Peyer's patch (tissue), 4 donors: ENCODE data around the gene FRMPD2. TPM values are rescaled to one million over a fixed set of nuclear protein-coding genes. Genes with fewer than 3 reads are reported as not detected.
"Not testable (repeated sequence)": the region's sequence is repeated elsewhere in the genome, so short reads cannot be mapped to it uniquely, and the experiment has no call there.

Experiments
- DNase-seq, 3 donors: peaks; one replicate each; pipeline ENCODE4 v3.0.0-alpha.2; 2017 to 2019
- H3K27ac ChIP-seq, 4 donors: fragments of 200-600 bp; sonication (generic); one replicate each; pipeline ENCODE4 v1.5.1; 2016 to 2019
- H3K27me3 ChIP-seq, 2 donors: fragments of 200-600 bp; sonication (generic); one replicate each; pipeline ENCODE4 v1.5.1; 2019
- H3K36me3 ChIP-seq, 3 donors: fragments of 200-600 bp; sonication (generic); one replicate each; pipeline ENCODE4 v1.5.1; 2016 to 2019
- H3K4me1 ChIP-seq, 4 donors: fragments of 200-600 bp; sonication (generic); one replicate each; pipeline ENCODE4 v1.5.1; 2016 to 2019
- H3K4me3 ChIP-seq, 4 donors: fragments of 200-600 bp; sonication (generic); 1 replicate in 3 of 4; 2 replicates in 1 of 4; pipeline ENCODE4 v1.5.1; 2016 to 2019; ENCODE audit warnings: mild to moderate bottlenecking in 1 of 4
- H3K9me3 ChIP-seq, 4 donors: fragments of 200-600 bp; sonication (generic); one replicate each; pipeline ENCODE4 v1.5.1; 2016 to 2019; ENCODE audit warnings: mild to moderate bottlenecking in 1 of 4
- POLR2A ChIP-seq, 2 donors: fragments of 450-650 bp; IDR thresholded peaks; one replicate each; pipeline ENCODE4 v1.5.1; 2017; ENCODE audit warnings: antibody characterized with exemption in 2 of 2, mild to moderate bottlenecking in 2 of 2, moderate library complexity in 2 of 2
- total RNA-seq, 4 donors: library from RNA; depleted of rRNA; stranded (reverse); fragments of >200 nt; gene quantifications; one replicate each; pipeline ENCODE4 v1.1.0, GENCODE V29; 2016
- TF ChIP-seq, protein P1 (sequence below), 6 experiments: fragments of 450-650 bp in 4 of 6; fragments of 200-600 bp in 2 of 6; sonication (generic) in 1 of 6; IDR thresholded peaks; one replicate each; pipeline ENCODE4 v1.5.1; 2017 to 2019; ENCODE audit warnings: antibody characterized with exemption in 6 of 6, mild to moderate bottlenecking in 3 of 6, moderate library complexity in 1 of 6

FRMPD2 gene
- total RNA-seq, 4 donors from 2014 or later = not detected

DNA sequence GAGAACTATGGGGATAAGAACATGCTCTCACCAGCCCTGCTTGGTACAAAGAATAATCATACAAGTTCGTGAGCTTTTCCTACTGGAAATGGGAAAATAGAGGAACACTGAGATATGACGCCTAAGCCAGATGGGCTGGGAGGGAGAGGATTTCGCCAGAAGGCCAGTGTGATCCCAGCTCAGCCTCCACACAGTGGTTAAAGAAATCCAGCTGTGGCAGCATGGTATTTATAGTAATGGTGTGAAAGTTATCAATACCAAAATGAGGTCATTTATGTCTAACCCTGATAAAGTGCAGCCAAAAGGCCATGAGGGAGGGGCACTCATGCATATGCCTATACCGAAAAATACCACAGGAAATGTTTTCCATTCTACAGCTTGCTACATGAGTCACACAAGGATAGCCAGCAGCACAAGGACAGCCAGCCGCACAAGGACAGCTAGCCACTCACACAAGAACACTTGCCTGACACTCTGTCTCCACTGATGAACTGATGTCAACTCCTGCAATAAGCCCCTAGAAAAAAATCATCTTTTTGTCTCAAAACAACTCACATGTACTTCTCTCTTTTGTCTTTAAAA is 49.4 kb downstream of the FRMPD2 start:
- Histone ChIP-seq H3K4me3 (no peak overlapping the region), H3K36me3 (no peaks in the 10 kb centered on the region), H3K9me3 (no peaks in the 10 kb centered on the region), H3K27me3 (no peaks in the 10 kb centered on the region), H3K4me1 (no peaks in the 10 kb centered on the region), H3K27ac (no peak overlapping the region)
- no peak for DNase-seq
- TF ChIP-seq, protein P1, sequence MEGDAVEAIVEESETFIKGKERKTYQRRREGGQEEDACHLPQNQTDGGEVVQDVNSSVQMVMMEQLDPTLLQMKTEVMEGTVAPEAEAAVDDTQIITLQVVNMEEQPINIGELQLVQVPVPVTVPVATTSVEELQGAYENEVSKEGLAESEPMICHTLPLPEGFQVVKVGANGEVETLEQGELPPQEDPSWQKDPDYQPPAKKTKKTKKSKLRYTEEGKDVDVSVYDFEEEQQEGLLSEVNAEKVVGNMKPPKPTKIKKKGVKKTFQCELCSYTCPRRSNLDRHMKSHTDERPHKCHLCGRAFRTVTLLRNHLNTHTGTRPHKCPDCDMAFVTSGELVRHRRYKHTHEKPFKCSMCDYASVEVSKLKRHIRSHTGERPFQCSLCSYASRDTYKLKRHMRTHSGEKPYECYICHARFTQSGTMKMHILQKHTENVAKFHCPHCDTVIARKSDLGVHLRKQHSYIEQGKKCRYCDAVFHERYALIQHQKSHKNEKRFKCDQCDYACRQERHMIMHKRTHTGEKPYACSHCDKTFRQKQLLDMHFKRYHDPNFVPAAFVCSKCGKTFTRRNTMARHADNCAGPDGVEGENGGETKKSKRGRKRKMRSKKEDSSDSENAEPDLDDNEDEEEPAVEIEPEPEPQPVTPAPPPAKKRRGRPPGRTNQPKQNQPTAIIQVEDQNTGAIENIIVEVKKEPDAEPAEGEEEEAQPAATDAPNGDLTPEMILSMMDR (IDR thresholded peaks at IDR 0.05) = no peak
- TF ChIP-seq POLR2A (IDR thresholded peaks at IDR 0.05) = no peak

DNA sequence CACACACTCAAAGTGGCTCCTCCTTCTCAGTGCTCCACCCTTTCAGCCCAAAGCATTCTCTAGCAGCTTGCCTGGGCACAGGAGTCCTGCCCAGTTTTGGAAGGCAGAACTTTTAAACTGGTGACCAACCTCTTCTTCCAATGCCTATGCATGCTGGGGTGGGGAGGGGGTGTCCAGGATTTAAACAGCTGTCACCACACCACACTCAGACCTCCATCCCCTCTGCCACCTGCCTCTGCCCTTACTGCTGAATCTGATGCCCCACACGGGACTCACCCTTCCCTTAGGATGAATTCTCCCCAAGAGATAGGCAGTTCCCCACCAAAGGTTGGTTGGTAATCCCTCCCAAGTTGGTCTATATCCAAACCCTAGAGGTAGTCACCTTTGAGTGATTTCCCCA is 50.2 kb downstream of the FRMPD2 start:
- no peak for DNase-seq
- Histone ChIP-seq H3K9me3 (no peaks in the 10 kb centered on the region), H3K4me1 (no peaks in the 10 kb centered on the region), H3K27me3 (no peaks in the 10 kb centered on the region), H3K27ac (no peak overlapping the region), H3K4me3 (no peak overlapping the region), H3K36me3 (no peaks in the 10 kb centered on the region)
- TF ChIP-seq POLR2A (IDR thresholded peaks at IDR 0.05) = no peak
- TF ChIP-seq, protein P1 (IDR thresholded peaks at IDR 0.05) = no peak

- Histone ChIP-seq H3K27me3 (no peaks in the 10 kb centered on the region), H3K9me3 (no peaks in the 10 kb centered on the region), H3K4me1 (no peaks in the 10 kb centered on the region), H3K4me3 (no peak overlapping the region), H3K27ac (no peak overlapping the region), H3K36me3 (no peaks in the 10 kb centered on the region)
- no peak for TF ChIP-seq POLR2A (IDR thresholded peaks at IDR 0.05)
- TF ChIP-seq, protein P1 (IDR thresholded peaks at IDR 0.05) = no peak
- DNase-seq = no peak
These were observed 52.7 kb downstream of the FRMPD2 start for GRCh38 chr10:48221814-48222213.

- not testable (repeated sequence) for H3K36me3 ChIP-seq, H3K27ac ChIP-seq, H3K9me3 ChIP-seq, DNase-seq, H3K4me1 ChIP-seq, H3K4me3 ChIP-seq, H3K27me3 ChIP-seq
These were observed 53.5 kb downstream of the FRMPD2 start for GRCh38 chr10:48221031-48221430.

- no peak overlapping the region for H3K27ac ChIP-seq
- TF ChIP-seq, protein P1 (IDR thresholded peaks at IDR 0.05) = no peak
- no peak for TF ChIP-seq POLR2A (IDR thresholded peaks at IDR 0.05)
These were observed 55.3 kb downstream of the FRMPD2 start for GRCh38 chr10:48219194-48219593.

DNA sequence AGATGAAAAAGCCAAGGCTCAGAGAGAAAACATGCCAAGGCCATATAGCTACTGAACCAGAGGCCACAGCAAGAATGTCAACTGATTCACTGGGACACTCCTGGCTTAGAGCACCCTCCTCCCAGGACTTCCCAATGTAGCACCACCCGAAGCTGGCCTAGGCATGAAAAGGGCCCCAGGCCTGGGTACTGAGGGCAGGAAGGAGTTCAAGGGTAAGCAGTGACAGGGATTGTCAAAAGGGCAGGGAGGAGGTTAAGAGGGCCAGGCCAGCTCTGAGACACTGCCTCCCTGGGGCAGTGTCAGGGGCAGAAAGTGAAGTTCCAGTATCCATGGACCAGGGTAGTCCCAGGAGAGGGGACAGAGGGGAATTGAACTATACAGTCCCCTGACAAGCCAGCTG is 57.8 kb downstream of the FRMPD2 start:
- H3K27ac ChIP-seq = no peak overlapping the region
- no peaks in the 10 kb centered on the region for H3K4me1 ChIP-seq
- no peaks in the 10 kb centered on the region for H3K27me3 ChIP-seq
- TF ChIP-seq POLR2A (IDR thresholded peaks at IDR 0.05) = no peak
- TF ChIP-seq, protein P1 (IDR thresholded peaks at IDR 0.05) = no peak
- no peaks in the 10 kb centered on the region for H3K9me3 ChIP-seq
- no peak for DNase-seq
- no peaks in the 10 kb centered on the region for H3K36me3 ChIP-seq
- no peak overlapping the region for H3K4me3 ChIP-seq

More at GRCh38 chr10:48219194-48219593, 55.3 kb downstream of the FRMPD2 start:
- H3K4me1 ChIP-seq = no peaks in the 10 kb centered on the region
- no peak for DNase-seq
- H3K27me3 ChIP-seq = no peaks in the 10 kb centered on the region
- H3K36me3 ChIP-seq = no peaks in the 10 kb centered on the region
- H3K9me3 ChIP-seq = no peaks in the 10 kb centered on the region
- no peak overlapping the region for H3K4me3 ChIP-seq
